ENCODE results near the gene KPNA6. TPM values are rescaled to one million over a fixed set of nuclear protein-coding genes. Genes with fewer than 3 reads are reported as not detected.

Gene KPNA6
- total and polyA plus RNA-seq, 2 donors (not counting 3 experiments of a cell fraction or from before 2014, with no cell fraction given), result 22.1 to 85.6 TPM

GRCh38 chr1:32194984-32195383, 87.1 kb downstream of the KPNA6 start:
- Histone ChIP-seq H3K27me3 (ENCODE audit: control insufficient read depth in 2 of 2, insufficient read depth in 2 of 2, low read length in 2 of 2) (no peaks in the 10 kb centered on the region), H3K36me3 (ENCODE audit: control insufficient read depth in 2 of 2, extremely low read depth in 1 of 2, insufficient read depth in 2 of 2, low read length in 2 of 2) (peaks cover 32 to 63% of the 10 kb centered on the region in 2 experiments), H3K9me1 (replicated peaks; ENCODE audit: control insufficient read depth, extremely low read depth, insufficient read depth, low read length) (no peaks in the 10 kb centered on the region), H3K4me1 (ENCODE audit: control insufficient read depth, extremely low read depth, insufficient read depth, low read length) (no peaks in the 10 kb centered on the region), H3K9me3 (replicated peaks; ENCODE audit: control insufficient read depth, insufficient read depth, low read length) (no peaks in the 10 kb centered on the region), H3K9ac (replicated peaks; ENCODE audit: extremely low read depth, insufficient read depth, low read length) (no peak overlapping the region), H3K27ac (ENCODE audit: insufficient read depth, low read depth, low read length) (no peak overlapping the region), H3K4me2 (ENCODE audit: insufficient read depth, low read length) (no peak overlapping the region), H4K20me1 (replicated peaks; ENCODE audit: control insufficient read depth, extremely low read depth, insufficient read depth, low read length) (no peaks in the 10 kb centered on the region), H3K79me2 (ENCODE audit: control insufficient read depth, insufficient read depth, low read length) (no peaks in the 10 kb centered on the region), H2AFZ (ENCODE audit: low read depth, low read length) (no peak overlapping the region), H3K4me3 (replicated peaks in 1 of 3; ENCODE audit: insufficient read depth in 1 of 3, low read depth in 1 of 3, low read length in 3 of 3) (no peak overlapping the region)
- dilution Hi-C loops (cut with MboI; ENCODE audit: extremely low pct_ligation_motif_present, low sequenced_read_pairs), result no loop called here
- FAIRE-seq (no peak), DNase-seq (ENCODE audit: low read depth, low spot score) (no peak)
- ChIA-PET POLR2A (no interaction called here), CTCF (interaction anchor here (1.0 to 1.1 kb wide), 2 partner anchors 22 to 121 kb away, joined by 3 read pairs; no protein-coding TSS in a partner anchor)
- TF ChIP-seq CTCF (IDR thresholded peaks at IDR 0.05; ENCODE audit: extremely low read depth in 1 of 2, insufficient read depth in 1 of 2, low read depth in 1 of 2, low read length in 2 of 2) (no peak), POLR2A (IDR thresholded peaks at IDR 0.05; ENCODE audit: low read depth, low read length) (no peak)
- no TSS peak for BruUV-seq (replicated peaks)
- intact Hi-C loops (cut with micrococcal nuclease), result no loop called here

GRCh38 chr1:32195531-32195930, 87.7 kb downstream of the KPNA6 start:
- H3K9me3 ChIP-seq (replicated peaks; ENCODE audit: control insufficient read depth, insufficient read depth, low read length), result no peaks in the 10 kb centered on the region
- H3K27ac ChIP-seq (ENCODE audit: insufficient read depth, low read depth, low read length), result no peak overlapping the region
- no peak for FAIRE-seq
- H3K36me3 ChIP-seq (ENCODE audit: control insufficient read depth in 2 of 2, extremely low read depth in 1 of 2, insufficient read depth in 2 of 2, low read length in 2 of 2), result peaks cover 30 to 58% of the 10 kb centered on the region in 2 experiments
- no peak for DNase-seq (ENCODE audit: low read depth, low spot score)
- intact Hi-C loops (cut with micrococcal nuclease), result no loop called here
- H2AFZ ChIP-seq (ENCODE audit: low read depth, low read length), result no peak overlapping the region
- H3K79me2 ChIP-seq (ENCODE audit: control insufficient read depth, insufficient read depth, low read length), result no peaks in the 10 kb centered on the region
- TF ChIP-seq POLR2A (IDR thresholded peaks at IDR 0.05; ENCODE audit: low read depth, low read length), result no peak
- no peak for TF ChIP-seq MAX (IDR thresholded peaks at IDR 0.05; ENCODE audit: insufficient read depth, insufficient read length)
- no peak for TF ChIP-seq JUN (IDR thresholded peaks at IDR 0.05; ENCODE audit: borderline replicate concordance, insufficient read depth, insufficient read length, low read depth)
- no peak for TF ChIP-seq MYC (IDR thresholded peaks at IDR 0.05; ENCODE audit: low read depth, low read length)
- no peak for TF ChIP-seq CTCF (IDR thresholded peaks at IDR 0.05; ENCODE audit: extremely low read depth in 1 of 2, insufficient read depth in 1 of 2, low read depth in 1 of 2, low read length in 2 of 2)
- H3K27me3 ChIP-seq (ENCODE audit: control insufficient read depth in 2 of 2, insufficient read depth in 2 of 2, low read length in 2 of 2), result no peaks in the 10 kb centered on the region
- H3K4me3 ChIP-seq (replicated peaks in 1 of 3; ENCODE audit: insufficient read depth in 1 of 3, low read depth in 1 of 3, low read length in 3 of 3), result no peak overlapping the region
- H3K4me1 ChIP-seq (ENCODE audit: control insufficient read depth, extremely low read depth, insufficient read depth, low read length), result no peaks in the 10 kb centered on the region
- H3K4me2 ChIP-seq (ENCODE audit: insufficient read depth, low read length), result no peak overlapping the region
- dilution Hi-C loops (cut with MboI; ENCODE audit: extremely low pct_ligation_motif_present, low sequenced_read_pairs), result no loop called here
- no peaks in the 10 kb centered on the region for H4K20me1 ChIP-seq (replicated peaks; ENCODE audit: control insufficient read depth, extremely low read depth, insufficient read depth, low read length)
- BruUV-seq (replicated peaks), result no TSS peak
- POLR2A ChIA-PET, result interaction anchor here (0.9 kb wide), 1 partner anchor 87 kb away, joined by 3 read pairs; the partner anchor contains the start of gene KPNA6
- CTCF ChIA-PET, result no interaction called here
- H3K9me1 ChIP-seq (replicated peaks; ENCODE audit: control insufficient read depth, extremely low read depth, insufficient read depth, low read length), result no peaks in the 10 kb centered on the region
- no peak overlapping the region for H3K9ac ChIP-seq (replicated peaks; ENCODE audit: extremely low read depth, insufficient read depth, low read length)

Data from endothelial cell of umbilical vein (primary cell).